ENCODE data around the gene FAM107B. TPM values are rescaled to one million over a fixed set of nuclear protein-coding genes. Genes with fewer than 3 reads are reported as not detected.

The FAM107B gene
- total RNA-seq, 1 experiment from 2014 or later = 61.6 TPM

DNA sequence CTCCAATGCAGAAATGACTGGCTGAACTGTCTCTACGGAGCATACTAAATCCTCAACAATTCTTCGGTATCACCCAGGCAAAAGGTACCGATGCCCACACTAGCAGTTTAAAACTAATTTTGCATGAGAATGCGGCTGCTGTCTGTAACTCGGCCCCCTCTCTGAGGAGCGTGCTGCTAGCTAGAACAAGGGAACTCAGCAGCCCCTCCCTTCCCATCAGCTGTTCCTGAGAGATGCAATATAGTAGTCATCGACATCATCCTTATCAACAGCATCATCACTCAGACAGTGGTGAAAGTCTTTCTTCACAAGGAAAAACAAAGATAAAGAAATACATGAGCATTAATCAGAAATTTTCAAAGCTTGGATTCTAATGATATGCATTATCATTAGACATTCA is 254.9 kb downstream of the FAM107B start:
- H3K27me3 ChIP-seq (replicated peaks; ENCODE audit: insufficient read depth, low read depth, low read length, poor library complexity) = no peaks in the 10 kb centered on the region
- CTCF ChIA-PET = no interaction called here
- POLR2A ChIA-PET (ENCODE audit: low non-redundant PET) = no interaction called here
- H3K4me1 ChIP-seq (ENCODE audit: insufficient read depth, low read length, poor library complexity, severe bottlenecking) = no peaks in the 10 kb centered on the region
- intact Hi-C loops (cut with micrococcal nuclease; ENCODE audit: unreplicated experiment) = no loop called here
- no peak overlapping the region for H3K27ac ChIP-seq (ENCODE audit: low read depth, low read length, poor library complexity, severe bottlenecking)
- no peak for DNase-seq (ENCODE audit: low spot score)
- TF ChIP-seq EZH2 (IDR thresholded peaks at IDR 0.05; ENCODE audit: borderline replicate concordance, low read depth, low read length, poor library complexity, severe bottlenecking) = no peak
- no peak overlapping the region for H3K4me3 ChIP-seq (ENCODE audit: low read depth, low read length, poor library complexity, severe bottlenecking)
- H3K36me3 ChIP-seq (ENCODE audit: insufficient read depth, low read length, poor library complexity, severe bottlenecking) = peaks cover 8% of the 10 kb centered on the region
- BruUV-seq (replicated peaks) = no TSS peak
- H3K9me3 ChIP-seq (ENCODE audit: low read depth, low read length, poor library complexity, severe bottlenecking) = no peaks in the 10 kb centered on the region

DNA sequence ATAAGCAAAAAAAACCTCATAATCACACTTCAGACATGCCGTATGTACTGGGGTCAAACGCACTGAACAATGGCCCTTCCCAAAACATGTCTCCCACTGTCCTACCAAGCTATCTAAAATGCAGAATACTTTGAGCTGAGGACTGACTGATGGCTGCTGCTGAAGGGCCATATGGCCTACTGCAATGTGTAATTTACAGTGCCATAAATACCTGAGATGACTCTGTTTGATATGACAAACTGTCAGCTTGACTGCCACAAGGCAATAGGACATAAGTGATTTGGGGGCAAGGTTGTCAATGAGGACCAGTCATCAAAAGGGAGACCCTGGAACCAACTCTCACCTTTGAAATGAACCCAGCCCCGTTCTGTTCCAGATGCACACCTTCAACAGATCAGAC is 256.5 kb downstream of the FAM107B start:
- peaks cover 8% of the 10 kb centered on the region for H3K36me3 ChIP-seq (ENCODE audit: insufficient read depth, low read length, poor library complexity, severe bottlenecking)
- intact Hi-C loops (cut with micrococcal nuclease; ENCODE audit: unreplicated experiment) = no loop called here
- TF ChIP-seq, protein P1, sequence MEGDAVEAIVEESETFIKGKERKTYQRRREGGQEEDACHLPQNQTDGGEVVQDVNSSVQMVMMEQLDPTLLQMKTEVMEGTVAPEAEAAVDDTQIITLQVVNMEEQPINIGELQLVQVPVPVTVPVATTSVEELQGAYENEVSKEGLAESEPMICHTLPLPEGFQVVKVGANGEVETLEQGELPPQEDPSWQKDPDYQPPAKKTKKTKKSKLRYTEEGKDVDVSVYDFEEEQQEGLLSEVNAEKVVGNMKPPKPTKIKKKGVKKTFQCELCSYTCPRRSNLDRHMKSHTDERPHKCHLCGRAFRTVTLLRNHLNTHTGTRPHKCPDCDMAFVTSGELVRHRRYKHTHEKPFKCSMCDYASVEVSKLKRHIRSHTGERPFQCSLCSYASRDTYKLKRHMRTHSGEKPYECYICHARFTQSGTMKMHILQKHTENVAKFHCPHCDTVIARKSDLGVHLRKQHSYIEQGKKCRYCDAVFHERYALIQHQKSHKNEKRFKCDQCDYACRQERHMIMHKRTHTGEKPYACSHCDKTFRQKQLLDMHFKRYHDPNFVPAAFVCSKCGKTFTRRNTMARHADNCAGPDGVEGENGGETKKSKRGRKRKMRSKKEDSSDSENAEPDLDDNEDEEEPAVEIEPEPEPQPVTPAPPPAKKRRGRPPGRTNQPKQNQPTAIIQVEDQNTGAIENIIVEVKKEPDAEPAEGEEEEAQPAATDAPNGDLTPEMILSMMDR (conservative IDR thresholded peaks at IDR 0.05; ENCODE audit: low read depth, low read length) = no peak
- no peak for TF ChIP-seq EZH2 (IDR thresholded peaks at IDR 0.05; ENCODE audit: borderline replicate concordance, low read depth, low read length, poor library complexity, severe bottlenecking)
- no peak overlapping the region for H3K4me3 ChIP-seq (ENCODE audit: low read depth, low read length, poor library complexity, severe bottlenecking)
- no peaks in the 10 kb centered on the region for H3K9me3 ChIP-seq (ENCODE audit: low read depth, low read length, poor library complexity, severe bottlenecking)
- ChIA-PET POLR2A (ENCODE audit: low non-redundant PET) (no interaction called here), CTCF (interaction anchor here (0.7 kb wide), 1 partner anchor 10 kb away, joined by 3 read pairs; no protein-coding TSS in a partner anchor)
- no peaks in the 10 kb centered on the region for H3K27me3 ChIP-seq (replicated peaks; ENCODE audit: insufficient read depth, low read depth, low read length, poor library complexity)
- no peaks in the 10 kb centered on the region for H3K4me1 ChIP-seq (ENCODE audit: insufficient read depth, low read length, poor library complexity, severe bottlenecking)
- no TSS peak for BruUV-seq (replicated peaks)
- H3K27ac ChIP-seq (ENCODE audit: low read depth, low read length, poor library complexity, severe bottlenecking) = no peak overlapping the region
- no peak for DNase-seq (ENCODE audit: low spot score)

DNA sequence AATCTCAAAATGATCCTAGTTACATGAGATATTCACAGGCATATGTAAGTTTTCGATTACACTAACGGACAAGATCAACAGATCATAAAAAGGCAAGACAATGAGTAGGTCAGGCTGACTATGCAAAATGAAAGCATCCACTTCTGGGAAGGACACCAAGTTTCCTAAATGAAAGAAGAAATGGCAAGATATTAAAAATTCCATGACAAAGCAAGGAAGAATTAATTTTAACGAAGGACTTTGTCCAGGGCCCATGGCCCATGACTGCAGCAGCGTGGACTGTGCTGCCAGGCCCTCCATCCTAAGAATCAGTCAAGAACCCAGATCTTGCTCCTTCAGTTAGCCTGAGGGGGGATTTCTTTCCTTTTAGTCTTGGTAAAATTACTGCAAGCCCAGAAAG is 261.6 kb downstream of the FAM107B start:
- Histone ChIP-seq H3K4me1 (ENCODE audit: insufficient read depth, low read length, poor library complexity, severe bottlenecking) (no peaks in the 10 kb centered on the region), H3K27ac (ENCODE audit: low read depth, low read length, poor library complexity, severe bottlenecking) (no peak overlapping the region), H3K4me3 (ENCODE audit: low read depth, low read length, poor library complexity, severe bottlenecking) (no peak overlapping the region), H3K9me3 (ENCODE audit: low read depth, low read length, poor library complexity, severe bottlenecking) (no peaks in the 10 kb centered on the region), H3K36me3 (ENCODE audit: insufficient read depth, low read length, poor library complexity, severe bottlenecking) (no peaks in the 10 kb centered on the region), H3K27me3 (replicated peaks; ENCODE audit: insufficient read depth, low read depth, low read length, poor library complexity) (no peaks in the 10 kb centered on the region)
- BruUV-seq (replicated peaks) = no TSS peak
- CTCF ChIA-PET = no interaction called here
- POLR2A ChIA-PET (ENCODE audit: low non-redundant PET) = no interaction called here
- DNase-seq (ENCODE audit: low spot score) = no peak
- intact Hi-C loops (cut with micrococcal nuclease; ENCODE audit: unreplicated experiment) = no loop called here
- TF ChIP-seq, protein P1 (conservative IDR thresholded peaks at IDR 0.05; ENCODE audit: low read depth, low read length) = no peak
- TF ChIP-seq EZH2 (IDR thresholded peaks at IDR 0.05; ENCODE audit: borderline replicate concordance, low read depth, low read length, poor library complexity, severe bottlenecking) = no peak

DNA sequence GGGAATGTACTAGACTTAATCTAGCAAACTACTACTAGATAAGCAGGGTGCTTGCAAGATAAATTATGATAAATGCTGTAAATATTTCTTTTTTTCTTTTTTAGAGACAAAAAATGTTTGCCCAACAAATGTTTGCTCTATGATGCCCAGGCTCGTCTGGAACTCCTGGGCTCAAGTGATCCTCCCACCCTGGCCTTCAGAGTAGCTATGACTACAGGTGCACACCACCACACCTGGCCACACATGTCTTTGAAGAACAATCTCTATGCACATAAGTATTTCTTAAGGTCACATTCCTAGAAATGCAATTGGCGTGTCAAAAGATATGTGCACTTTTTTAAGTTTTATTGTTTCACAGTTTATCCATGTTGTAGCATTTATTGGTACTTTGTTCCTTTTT is 264.4 kb downstream of the FAM107B start:
- no peaks in the 10 kb centered on the region for H3K4me1 ChIP-seq (ENCODE audit: insufficient read depth, low read length, poor library complexity, severe bottlenecking)
- H3K9me3 ChIP-seq (ENCODE audit: low read depth, low read length, poor library complexity, severe bottlenecking) = no peaks in the 10 kb centered on the region
- no peaks in the 10 kb centered on the region for H3K27me3 ChIP-seq (replicated peaks; ENCODE audit: insufficient read depth, low read depth, low read length, poor library complexity)
- H3K27ac ChIP-seq (ENCODE audit: low read depth, low read length, poor library complexity, severe bottlenecking) = no peak overlapping the region
- no peak for TF ChIP-seq EZH2 (IDR thresholded peaks at IDR 0.05; ENCODE audit: borderline replicate concordance, low read depth, low read length, poor library complexity, severe bottlenecking)
- TF ChIP-seq, protein P1 (conservative IDR thresholded peaks at IDR 0.05; ENCODE audit: low read depth, low read length) = no peak
- DNase-seq (ENCODE audit: low spot score) = no peak
- H3K4me3 ChIP-seq (ENCODE audit: low read depth, low read length, poor library complexity, severe bottlenecking) = no peak overlapping the region
- BruUV-seq (replicated peaks) = no TSS peak
- ChIA-PET POLR2A (ENCODE audit: low non-redundant PET) (interaction anchor here (0.7 kb wide), 1 partner anchor 35 kb away, joined by 3 read pairs; no protein-coding TSS in a partner anchor), CTCF (no interaction called here)
- intact Hi-C loops (cut with micrococcal nuclease; ENCODE audit: unreplicated experiment) = no loop called here
- no peaks in the 10 kb centered on the region for H3K36me3 ChIP-seq (ENCODE audit: insufficient read depth, low read length, poor library complexity, severe bottlenecking)
